Stimulated activated CD4-positive, alpha-beta T cell treated with anti-CD3 and anti-CD28 coated beads, TNF-alpha, amount 100 ng/mL, for 48 hours (primary cell): ENCODE measurements around the gene ARHGAP44.

Experiments used
- DNase-seq, 3 donors: peaks; one replicate each; pipeline ENCODE4 v3.0.0-alpha.2; 2020; ENCODE audit warnings: low read depth in 3 of 3

ARHGAP44 gene

GRCh38 chr17:12898110-12898509 lies 108.8 kb downstream of the ARHGAP44 start:
- no peak for DNase-seq

GRCh38 chr17:12899604-12900003 lies 110.3 kb downstream of the ARHGAP44 start:
- DNase-seq = no peak

DNA sequence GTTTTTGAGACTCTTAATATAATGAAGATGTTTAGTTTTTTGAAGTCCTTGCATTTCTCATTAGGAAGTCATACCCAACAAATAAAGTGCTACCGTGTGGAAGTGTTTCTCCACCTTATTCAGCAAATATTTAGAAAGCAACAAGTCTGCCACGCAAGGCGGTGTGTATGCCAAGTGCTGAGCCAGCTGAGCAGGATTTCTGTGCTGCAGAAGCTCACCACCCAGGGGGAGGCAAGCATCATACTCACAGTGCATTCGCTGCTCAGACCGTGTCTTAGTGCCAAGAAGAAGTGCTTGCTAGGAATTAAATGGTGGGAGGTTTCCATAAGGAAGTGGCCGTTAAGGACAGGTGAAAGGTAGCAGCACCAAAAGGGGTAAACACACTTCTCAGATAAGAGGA lies 111.2 kb downstream of the ARHGAP44 start:
- no peak for DNase-seq

GRCh38 chr17:12902046-12902445 lies 112.7 kb downstream of the ARHGAP44 start:
- no peak for DNase-seq

GRCh38 chr17:12907477-12907876 lies 118.2 kb downstream of the ARHGAP44 start:
- no peak for DNase-seq

DNA sequence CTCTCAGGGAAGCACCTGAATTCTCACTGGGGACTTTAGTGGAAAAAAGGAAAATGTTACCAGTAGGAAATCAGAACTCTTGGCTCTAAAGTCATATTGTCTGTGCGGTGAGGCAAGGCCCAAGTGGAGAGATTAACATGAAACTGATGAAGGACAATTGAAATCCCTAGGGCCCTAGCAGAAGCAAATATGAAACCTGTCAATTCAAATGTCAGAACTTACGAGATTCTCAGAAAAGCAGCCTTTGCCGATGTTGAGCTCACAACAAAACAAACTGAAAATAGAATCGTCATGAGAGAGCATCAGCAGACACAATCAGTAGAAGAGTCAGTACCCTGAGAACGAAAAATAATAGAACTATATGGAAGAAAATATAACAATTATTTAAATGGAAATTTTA lies 119.7 kb downstream of the ARHGAP44 start:
- DNase-seq = no peak

DNA sequence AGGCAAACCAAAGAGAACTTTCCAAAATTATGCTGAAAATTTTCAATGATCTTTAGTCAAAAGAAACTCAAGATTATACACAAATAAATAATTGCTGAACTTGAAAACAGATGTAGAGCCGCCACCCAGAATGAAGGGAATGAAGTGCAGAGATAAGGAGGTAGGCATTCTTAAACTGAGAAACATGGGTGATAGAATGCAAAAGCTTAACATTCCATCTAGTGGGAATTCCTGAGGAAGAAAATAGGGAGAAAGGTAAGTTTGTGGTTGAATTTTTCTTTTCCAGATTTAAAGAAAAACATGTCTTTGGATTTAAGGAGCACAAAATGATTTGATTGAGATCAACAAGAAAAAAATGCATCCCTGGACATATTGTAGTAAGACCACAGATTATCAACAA lies 120.2 kb downstream of the ARHGAP44 start:
- no peak for DNase-seq

DNA sequence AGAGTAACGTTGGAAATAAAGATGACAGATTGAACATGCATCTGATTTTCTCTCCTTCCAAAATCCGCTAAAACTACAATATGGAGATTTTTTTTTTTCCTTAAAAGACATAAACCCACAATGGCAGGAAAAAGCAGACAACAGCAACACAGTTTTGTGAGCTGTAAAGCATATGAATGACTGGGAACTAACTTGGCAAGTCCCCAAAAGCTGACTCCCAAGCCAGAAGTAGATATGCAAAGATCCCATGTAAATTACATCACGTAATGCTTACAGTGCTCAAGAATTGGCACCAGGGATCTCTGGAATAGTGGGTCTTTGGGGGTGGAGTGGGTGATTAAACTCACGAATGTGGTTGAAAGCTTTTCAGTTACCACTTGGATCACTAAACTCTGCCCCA lies 121.9 kb downstream of the ARHGAP44 start:
- DNase-seq = no peak

GRCh38 chr17:12917399-12917798 lies 128.1 kb downstream of the ARHGAP44 start:
- DNase-seq = no peak

- no peak for DNase-seq
Observed at GRCh38 chr17:12918142-12918541, 128.8 kb downstream of the ARHGAP44 start.

- no peak for DNase-seq
Observed at GRCh38 chr17:12922120-12922519, 132.8 kb downstream of the ARHGAP44 start.

GRCh38 chr17:12924614-12925013 lies 135.3 kb downstream of the ARHGAP44 start:
- DNase-seq = no peak

DNA sequence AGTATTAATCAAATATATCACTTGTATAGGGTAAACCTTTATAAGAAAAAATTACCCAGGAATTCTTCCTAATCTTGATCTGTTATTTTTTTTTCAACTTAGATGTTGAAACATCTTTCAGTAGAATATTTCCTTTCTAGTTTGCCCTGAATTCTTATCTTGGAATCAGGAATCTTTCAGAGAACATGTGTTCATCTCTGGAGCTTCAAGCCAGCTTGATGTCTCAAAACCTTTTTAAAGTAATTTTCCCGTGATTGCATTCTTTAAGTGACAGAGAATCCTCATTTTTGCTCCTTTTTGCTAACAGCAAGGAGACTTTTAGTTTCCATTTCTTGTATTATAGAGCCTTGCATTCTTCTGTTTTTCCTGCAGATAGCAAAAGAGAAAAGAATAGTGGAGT lies 137.7 kb downstream of the ARHGAP44 start:
- DNase-seq = no peak

- DNase-seq = no peak
Observed at GRCh38 chr17:12927541-12928425, 138.5 kb downstream of the ARHGAP44 start.

DNA sequence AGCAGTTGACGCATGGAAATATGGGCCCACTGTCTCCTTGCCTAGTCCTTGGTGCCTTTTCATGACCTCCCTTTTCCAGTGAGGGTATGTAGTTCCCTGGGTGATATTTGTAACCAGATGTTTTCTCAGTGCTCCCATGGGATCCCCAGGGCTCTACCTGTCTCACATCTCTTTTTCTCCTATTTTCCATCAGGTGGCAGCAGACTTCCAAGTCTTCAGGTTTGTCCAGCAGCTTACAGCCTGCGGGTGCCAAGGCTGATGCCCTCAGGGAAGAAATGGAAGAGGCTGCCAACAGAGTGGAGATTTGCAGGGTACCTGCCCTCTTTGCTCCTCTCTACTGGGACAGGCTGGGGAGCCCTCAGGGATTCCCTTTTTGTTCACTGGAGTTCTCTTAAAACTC lies 139.4 kb downstream of the ARHGAP44 start:
- no peak for DNase-seq

GRCh38 chr17:12936501-12936900 lies 147.2 kb downstream of the ARHGAP44 start:
- DNase-seq = no peak

DNA sequence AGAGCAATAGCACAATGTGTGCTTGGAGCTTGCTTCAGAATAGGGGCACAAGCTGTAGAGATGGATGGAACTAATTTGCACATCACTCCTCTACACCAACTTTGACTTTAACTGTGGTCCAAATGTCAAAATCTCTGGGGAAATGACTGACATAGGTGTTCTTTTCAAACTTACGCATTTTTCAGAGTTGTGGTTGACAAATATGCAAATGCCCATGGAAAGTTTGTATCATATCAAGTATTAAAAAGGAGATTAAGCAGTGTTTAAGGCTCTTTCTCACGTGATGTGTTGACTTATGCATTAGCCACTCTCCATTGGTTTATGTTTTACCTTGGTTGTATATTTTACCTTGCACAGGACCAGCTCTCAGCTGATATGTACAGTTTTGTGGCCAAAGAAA lies 151.4 kb downstream of the ARHGAP44 start:
- DNase-seq = no peak

GRCh38 chr17:12947047-12947446 lies 157.7 kb downstream of the ARHGAP44 start:
- no peak for DNase-seq

GRCh38 chr17:12952012-12952411 lies 162.7 kb downstream of the ARHGAP44 start:
- no peak for DNase-seq

DNA sequence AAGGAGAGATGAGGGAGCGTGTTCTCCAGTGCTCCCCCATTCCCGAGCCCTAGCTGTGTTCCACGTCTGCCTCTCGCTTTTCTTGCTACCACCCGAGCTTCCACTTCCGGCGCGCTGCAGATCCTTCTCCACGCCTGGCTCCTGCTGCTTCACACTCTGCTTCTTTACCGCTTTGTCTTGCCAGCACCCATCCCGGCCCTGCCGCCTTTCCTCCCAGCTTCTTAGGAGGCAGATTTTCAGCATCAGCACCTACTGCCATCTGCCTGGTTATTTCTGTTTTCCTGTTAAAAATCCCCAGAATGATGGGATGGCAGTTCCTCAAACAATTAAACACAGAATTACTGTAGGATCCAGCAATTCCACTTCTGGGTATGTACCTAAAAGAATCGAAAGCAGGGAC lies 163.9 kb downstream of the ARHGAP44 start:
- no peak for DNase-seq

GRCh38 chr17:12955521-12955920 lies 166.2 kb downstream of the ARHGAP44 start:
- DNase-seq = no peak

DNA sequence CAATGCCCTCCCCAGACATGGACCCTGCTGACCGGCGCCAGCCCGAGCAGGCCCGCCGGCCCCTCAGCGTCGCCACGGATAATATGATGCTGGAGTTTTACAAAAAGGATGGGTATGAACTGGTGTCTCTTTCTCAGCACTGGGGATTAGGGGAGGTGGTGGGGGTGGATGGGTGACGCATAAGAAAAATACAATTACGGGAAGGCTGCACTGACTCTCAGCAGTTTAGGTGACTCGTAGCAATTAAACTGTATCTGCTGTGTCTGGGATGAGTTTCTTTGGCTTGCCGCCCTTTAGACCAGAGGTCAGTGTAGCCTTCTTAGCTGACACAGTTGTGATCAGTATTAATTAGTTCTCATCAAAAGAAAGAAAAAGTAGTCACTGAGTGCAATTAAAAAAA lies 169.5 kb downstream of the ARHGAP44 start:
- no peak for DNase-seq

DNA sequence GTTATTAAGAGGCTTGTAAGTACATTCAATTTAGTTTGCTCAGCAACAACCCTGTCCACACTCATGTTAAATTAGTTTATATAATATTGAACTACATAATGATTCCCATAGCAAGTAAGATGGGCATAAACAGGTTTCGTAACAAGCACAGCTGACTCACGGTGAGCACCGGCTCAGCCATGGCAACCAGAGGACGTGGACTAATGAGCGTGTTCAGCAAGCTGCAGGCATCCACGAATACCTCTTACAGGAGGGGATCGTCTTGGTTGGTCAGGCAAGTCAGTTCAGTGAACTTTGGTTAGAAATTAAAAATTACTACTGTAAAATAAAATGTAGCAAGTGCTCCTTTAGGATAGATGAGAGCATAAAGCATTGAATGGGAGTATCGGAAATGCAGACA lies 170.1 kb downstream of the ARHGAP44 start:
- DNase-seq = no peak

DNA sequence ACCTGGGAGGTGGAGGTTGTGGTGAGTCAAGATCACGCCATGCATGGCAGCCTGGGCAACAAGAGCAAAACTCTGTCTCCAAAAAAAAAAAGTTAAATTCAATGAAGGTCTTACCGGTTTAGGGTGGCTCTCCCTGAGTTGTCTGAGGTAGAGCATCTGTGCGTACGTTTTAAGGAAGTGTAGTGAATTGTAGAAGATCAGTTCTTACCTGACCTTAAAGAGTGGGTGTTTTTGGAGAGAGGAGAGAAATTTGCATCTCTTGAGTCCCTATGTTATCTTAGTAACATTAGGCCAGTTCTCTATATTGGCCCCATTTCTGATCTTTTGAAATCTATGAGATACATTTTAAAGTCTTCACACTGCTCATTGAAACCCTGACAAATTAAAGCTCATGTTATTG lies 172.4 kb downstream of the ARHGAP44 start:
- no peak for DNase-seq
